Left cardiac atrium (tissue), 4 donors: Measurements from ENCODE around the gene RAPGEFL1. TPM values are rescaled to one million over a fixed set of nuclear protein-coding genes. Genes with fewer than 3 reads are reported as not detected.

Source experiments
- ATAC-seq, 2 donors: fragments of 200-7000 bp; cut with Tn5 transposase; one replicate each; pipeline ENCODE4 v1.9.1; 2020; ENCODE audit warnings: mild to moderate bottlenecking in 2 of 2, moderate library complexity in 2 of 2
- DNase-seq: peaks from one replicate; pipeline ENCODE4 v3.0.0-alpha.2; 2020
- intact Hi-C, 2 donors: fragments of 100-400 bp; cut with DNase I; formaldehyde crosslinking; loops; one replicate each; pipeline versions ENCODE4 v1.14.1 to v1.15.1; 2022 to 2023
- total RNA-seq, 2 donors: library from RNA; stranded (reverse); fragmentation: NEBNext Ultra II Directional; extraction: Animal tissue kit (Norgen Biotek cat#: 25700); gene quantifications; one replicate each; pipeline ENCODE4 v1.2.1, GENCODE V29; 2021
- donor health status: DM: no; HTN: yes; CAD: no.
- donor health status: DM: no; HTN: yes; CAD: no; lungs with severe emphysema.
- donor health status: DM: yes; HTN: yes; CAD: no.
- donor health status: Dilated cardiomyopathy.

RAPGEFL1 gene
- total RNA-seq, 2 donors from 2014 or later = 2.8 to 4.6 TPM

DNA sequence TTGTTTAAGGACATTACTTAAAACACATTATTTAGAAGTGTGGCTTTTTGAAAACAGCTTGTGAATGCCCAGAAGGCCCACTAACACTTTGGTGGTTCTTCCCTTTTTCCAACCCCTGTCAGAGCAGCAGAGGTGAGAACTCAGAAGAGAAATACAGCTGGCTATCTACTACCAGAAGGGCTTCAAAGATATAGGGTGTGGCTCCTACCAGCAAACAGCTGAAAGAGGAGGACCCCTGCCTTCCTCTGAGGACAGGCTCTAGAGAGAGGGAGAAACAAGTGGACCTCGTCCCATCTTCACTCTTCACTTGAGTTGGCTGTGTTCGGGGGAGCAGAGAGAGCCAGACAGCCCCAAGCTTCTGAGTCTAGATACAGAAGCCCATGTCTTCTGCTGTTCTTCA, 6.9 kb upstream of the RAPGEFL1 start:
- intact Hi-C loops = loop anchor here in 1 of 2 donors (10.0 kb wide), 1 partner anchor 56 kb away; no protein-coding TSS in a partner anchor
- DNase-seq (no peak), ATAC-seq (no peak)

- ATAC-seq = no peak
- intact Hi-C loops = loop anchor here in 1 of 2 donors (10.0 kb wide), 1 partner anchor 57 kb away; no protein-coding TSS in a partner anchor
- no peak for DNase-seq
These were observed 5.5 kb upstream of the RAPGEFL1 start for GRCh38 chr17:40171750-40172149.

- ATAC-seq (no peak), DNase-seq (no peak)
These were observed 4.0 kb upstream of the RAPGEFL1 start for GRCh38 chr17:40173091-40173777.

GRCh38 chr17:40173778-40174135, 3.5 kb upstream of the RAPGEFL1 start:
- ATAC-seq (no peak), DNase-seq (no peak)
- intact Hi-C loops = loop anchor here in 1 of 2 donors (10.0 kb wide), 1 partner anchor 59 kb away; no protein-coding TSS in a partner anchor

More at GRCh38 chr17:40173091-40173777, 4.0 kb upstream of the RAPGEFL1 start:
- intact Hi-C loops = loop anchor here in 1 of 2 donors (10.0 kb wide), 1 partner anchor 58 kb away; no protein-coding TSS in a partner anchor

DNA sequence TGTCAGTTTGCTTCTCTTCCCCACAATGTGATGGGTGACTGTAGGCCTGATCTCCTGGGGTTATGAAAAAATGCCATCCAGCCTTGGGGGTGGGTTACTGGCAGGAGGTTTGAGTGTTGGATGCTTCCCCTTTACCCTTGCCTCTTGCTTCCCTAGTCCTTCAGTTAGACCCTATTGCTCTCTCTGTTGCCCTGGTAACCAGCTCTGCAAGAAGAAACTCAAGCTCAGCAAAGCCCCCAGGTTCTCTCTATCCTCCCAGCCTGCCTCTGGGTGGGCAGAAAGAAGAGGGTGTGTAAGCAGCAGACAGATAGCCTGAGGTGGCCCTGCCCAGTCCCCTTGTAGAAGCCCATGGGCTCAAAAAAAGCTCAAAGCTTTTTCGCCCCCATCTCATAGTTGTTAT, 2.8 kb upstream of the RAPGEFL1 start:
- intact Hi-C loops = loop anchor here in 1 of 2 donors (10.0 kb wide), 1 partner anchor 60 kb away; no protein-coding TSS in a partner anchor
- no peak for ATAC-seq
- no peak for DNase-seq

- DNase-seq (no peak), ATAC-seq (no peak)
- intact Hi-C loops = loop anchor here (5.0 to 10.0 kb wide), 2 partner anchors 61 to 159 kb away; partner anchors contain the start of gene CSF3 (in 1 of the 2)
These were observed 1.1 kb upstream of the RAPGEFL1 start for GRCh38 chr17:40175928-40176753.

DNA sequence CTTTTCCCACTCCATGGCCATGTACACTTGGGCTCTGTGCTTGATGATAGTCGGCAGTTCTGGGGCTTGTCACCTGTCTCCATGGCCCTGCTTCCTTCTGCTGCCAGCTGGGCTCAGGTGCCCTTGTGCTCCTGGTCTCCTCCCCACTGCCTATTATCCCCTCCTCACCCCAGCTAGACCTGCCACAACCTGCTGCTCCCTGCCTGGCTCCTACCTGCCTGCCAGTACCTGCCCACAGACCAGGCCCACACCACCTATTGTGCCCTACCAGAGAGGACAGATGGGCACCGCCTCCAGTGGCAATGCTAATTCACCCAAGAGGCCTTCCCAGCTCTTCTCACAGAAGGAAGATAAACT, 538 bp upstream of the RAPGEFL1 start:
- no peak for DNase-seq
- no peak for ATAC-seq

DNA sequence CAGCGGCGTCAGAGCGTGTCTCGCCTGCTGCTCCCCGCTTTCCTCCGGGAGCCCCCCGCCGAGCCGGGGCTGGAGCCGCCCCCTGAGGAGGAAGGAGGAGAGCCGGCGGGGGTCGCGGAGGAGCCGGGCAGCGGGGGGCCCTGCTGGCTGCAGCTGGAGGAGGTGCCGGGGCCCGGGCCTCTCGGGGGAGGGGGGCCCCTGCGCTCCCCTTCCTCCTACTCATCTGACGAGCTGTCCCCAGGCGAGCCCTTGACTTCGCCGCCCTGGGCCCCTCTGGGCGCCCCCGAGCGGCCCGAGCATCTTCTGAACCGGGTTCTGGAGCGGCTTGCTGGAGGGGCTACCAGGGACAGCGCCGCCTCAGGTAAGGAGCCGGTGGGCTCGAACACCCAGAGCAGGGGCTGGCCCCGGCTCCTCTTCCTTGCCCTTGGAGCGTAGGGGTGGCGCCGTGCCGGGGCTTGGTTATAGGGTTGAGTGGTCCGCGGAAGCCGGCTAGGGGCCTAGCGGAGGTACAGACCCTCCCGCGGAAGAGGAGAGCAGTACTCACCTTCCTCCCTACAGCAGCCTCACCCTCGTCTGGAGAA, 841 bp downstream of the RAPGEFL1 start:
- peak in 1 of 2 donors; percentile 2 for ATAC-seq
- DNase-seq = no peak
- intact Hi-C loops = loop anchor here (5.0 to 10.0 kb wide), 2 partner anchors 63 to 161 kb away; partner anchors contain the start of gene CSF3 (in 1 of the 2)

More for the DNA sequence above, 538 bp upstream of the RAPGEFL1 start:
- intact Hi-C loops = loop anchor here (5.0 to 10.0 kb wide), 2 partner anchors 62 to 159 kb away; partner anchors contain the start of gene CSF3 (in 1 of the 2)

GRCh38 chr17:40178660-40179059, 1.4 kb downstream of the RAPGEFL1 start:
- intact Hi-C loops = loop anchor here (5.0 to 10.0 kb wide), 2 partner anchors 64 to 161 kb away; partner anchors contain the start of gene CSF3 (in 1 of the 2)
- ATAC-seq (no peak), DNase-seq (no peak)

DNA sequence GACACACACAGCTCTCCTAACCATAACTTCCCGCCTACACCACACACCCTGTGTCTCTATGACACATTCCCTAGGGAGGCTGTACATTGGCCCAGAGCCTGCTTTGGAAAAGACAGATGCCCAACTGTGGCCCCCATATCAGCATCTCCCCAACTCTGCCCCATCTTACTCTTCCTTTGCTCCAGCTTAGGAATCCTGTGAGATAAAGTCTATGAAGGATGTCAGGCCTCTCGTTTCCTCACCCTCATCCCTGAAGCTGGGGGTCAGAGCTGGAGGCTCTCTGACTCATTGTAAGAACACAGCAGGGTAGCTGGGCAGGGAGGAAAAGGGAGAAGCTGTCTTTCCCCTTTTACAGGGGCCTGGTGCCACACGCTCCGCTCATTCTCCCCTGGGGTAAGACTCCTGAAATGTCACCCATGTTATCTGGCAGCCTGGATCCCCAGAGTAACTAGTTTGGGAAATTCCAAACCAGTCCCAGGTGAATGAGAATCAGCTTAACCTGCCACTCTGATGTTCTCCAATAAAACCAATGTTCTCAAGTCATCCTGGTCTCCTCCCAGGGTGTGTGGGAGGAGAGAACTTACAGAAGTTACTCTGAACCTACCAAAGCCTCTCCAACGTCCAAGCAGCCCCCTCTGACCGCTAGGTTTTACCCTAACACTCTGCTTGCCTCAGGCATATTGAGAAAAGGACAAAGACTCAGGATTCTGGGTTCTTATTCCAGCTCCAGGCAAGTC, 2.8 kb downstream of the RAPGEFL1 start:
- DNase-seq = no peak
- intact Hi-C loops = loop anchor here (5.0 to 10.0 kb wide), 2 partner anchors 65 to 163 kb away; partner anchors contain the start of gene CSF3 (in 1 of the 2)
- peak in 1 of 2 donors; percentile 11 for ATAC-seq

GRCh38 chr17:40180694-40181093, 3.4 kb downstream of the RAPGEFL1 start:
- ATAC-seq = no peak
- no peak for DNase-seq
- intact Hi-C loops = no loop called here

- no peak for ATAC-seq
- no peak for DNase-seq
- intact Hi-C loops = no loop called here
These were observed 3.9 kb downstream of the RAPGEFL1 start for GRCh38 chr17:40181205-40181604.

DNA sequence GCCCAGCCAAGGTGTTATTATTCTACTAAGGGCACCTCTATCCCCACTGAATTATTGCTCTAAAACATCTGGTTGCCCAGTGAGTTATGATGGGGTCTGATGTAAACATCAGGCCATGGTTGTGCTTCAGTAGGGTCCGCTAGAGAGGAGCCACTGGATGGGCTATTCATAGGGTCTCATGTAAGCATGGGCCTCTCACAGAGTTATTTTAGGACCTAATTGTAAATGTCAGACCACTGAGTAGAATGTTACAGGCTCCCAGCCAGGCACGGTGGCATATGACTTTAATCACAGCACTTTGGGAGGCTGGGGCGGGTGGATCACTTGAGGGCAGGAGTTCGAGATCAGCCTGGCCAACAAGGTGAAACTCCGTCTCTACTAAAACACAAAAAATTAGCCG, 5.3 kb downstream of the RAPGEFL1 start:
- no peak for DNase-seq
- intact Hi-C loops = no loop called here
- ATAC-seq = no peak

DNA sequence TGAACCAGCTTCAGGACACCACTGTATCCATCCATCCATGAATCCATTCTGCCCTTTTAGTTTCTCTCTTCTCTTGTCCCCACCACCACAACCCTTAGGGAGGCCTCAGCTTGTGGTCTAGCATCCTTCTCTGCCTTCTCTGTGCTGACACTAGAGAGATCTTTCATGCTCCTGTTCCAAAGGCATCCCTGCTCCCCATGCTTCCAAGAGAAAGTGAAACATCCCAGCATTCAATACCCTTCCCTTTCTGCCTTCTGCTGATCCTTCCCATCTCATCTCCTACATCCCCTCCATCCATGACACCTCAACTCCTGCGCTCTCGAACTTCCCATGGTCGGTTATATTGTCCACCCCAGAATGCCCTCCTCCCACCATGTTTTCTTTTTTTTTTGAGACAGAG, 10.0 kb downstream of the RAPGEFL1 start:
- intact Hi-C loops = no loop called here
- DNase-seq (no peak), ATAC-seq (no peak)

DNA sequence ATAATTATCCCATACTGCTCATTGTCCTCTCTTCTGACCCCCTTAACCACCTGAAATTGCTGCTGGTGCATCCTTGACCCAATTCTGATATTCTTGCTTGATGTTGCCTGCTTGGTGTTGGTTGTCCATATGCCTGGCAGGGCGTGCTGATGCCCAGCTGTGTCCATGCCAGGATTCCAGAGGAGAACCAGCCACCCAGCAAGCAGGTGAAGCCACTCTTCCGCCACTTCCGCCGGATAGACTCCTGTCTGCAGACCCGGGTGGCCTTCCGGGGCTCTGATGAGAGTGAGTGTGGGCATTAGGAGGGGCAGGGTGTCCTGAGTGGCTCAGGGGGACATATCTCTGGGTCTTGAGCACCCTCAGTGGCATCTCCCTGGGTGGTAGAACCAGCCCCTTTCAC, 11.4 kb downstream of the RAPGEFL1 start:
- intact Hi-C loops = no loop called here
- ATAC-seq (no peak), DNase-seq (no peak)

DNA sequence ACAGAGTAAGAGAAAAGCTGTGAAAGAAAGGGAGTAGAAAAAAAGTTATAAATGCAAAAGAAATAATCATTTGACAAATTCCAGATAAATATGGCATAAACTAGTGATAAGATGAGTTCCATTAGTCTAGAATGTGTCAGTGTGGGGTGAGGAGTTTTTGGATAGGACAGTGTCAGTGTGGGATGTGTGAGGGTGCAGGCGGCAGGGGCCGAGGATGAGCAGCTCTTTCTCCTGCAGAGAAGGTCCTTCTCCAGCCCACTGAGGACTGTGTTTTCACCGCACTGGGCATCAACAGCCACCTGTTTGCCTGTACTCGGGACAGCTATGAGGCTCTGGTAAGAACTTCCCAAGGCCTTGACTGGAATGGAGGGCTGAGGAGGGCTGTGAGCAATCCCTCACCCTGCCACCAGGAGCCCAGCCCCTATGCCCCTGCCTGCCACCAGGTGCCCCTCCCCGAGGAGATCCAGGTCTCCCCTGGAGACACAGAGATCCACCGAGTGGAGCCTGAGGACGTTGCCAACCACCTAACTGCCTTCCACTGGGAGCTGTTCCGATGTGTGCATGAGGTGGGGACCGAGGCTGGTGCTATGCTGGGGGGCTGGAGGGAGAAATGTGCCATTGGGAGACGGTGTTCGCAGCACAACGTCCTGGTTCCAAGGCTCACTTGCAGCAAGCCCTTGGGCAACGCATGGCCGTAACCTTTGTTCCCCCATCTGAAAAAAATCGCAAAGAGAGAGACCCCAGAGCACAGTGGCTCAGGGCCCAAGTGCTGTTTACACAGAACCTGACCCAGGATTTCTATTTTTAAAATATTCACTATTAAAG, 13.1 kb downstream of the RAPGEFL1 start:
- ATAC-seq (no peak), DNase-seq (no peak)
- intact Hi-C loops = loop anchor here (5.0 to 10.0 kb wide), 2 partner anchors 176 to 178 kb away; partner anchors contain the start of gene CSF3 (in 1 of the 2)
